NB4 (cell line): ENCODE data around the gene TGDS.

Source experiments
- DNase-seq: peaks from one replicate; pipeline ENCODE4 v3.0.0; 2010; ENCODE audit warnings: low read depth
- H3K4me3 ChIP-seq: one replicate; pipeline ENCODE4 v1.5.1; 2011; ENCODE audit warnings: mild to moderate bottlenecking, low read depth, low read length, moderate library complexity
- CTCF ChIP-seq: IDR thresholded peaks from one replicate; pipeline ENCODE4 v1.5.1; 2012; ENCODE audit warnings: low read depth, low read length
- MYC ChIP-seq: IDR thresholded peaks from 2 replicates; pipeline ENCODE4 v1.6.1; 2011; ENCODE audit warnings: low read depth, low read length
- POLR2A ChIP-seq: IDR thresholded peaks from 2 replicates; pipeline ENCODE4 v1.6.1; 2011; ENCODE audit warnings: mild to moderate bottlenecking; ENCODE audit not compliant: insufficient read length; ENCODE audit errors: extremely low read depth
- TF ChIP-seq, protein P1 (sequence below): IDR thresholded peaks from 2 replicates; pipeline ENCODE4 v1.6.1; 2011; ENCODE audit warnings: low read depth, low read length

The TGDS gene

DNA sequence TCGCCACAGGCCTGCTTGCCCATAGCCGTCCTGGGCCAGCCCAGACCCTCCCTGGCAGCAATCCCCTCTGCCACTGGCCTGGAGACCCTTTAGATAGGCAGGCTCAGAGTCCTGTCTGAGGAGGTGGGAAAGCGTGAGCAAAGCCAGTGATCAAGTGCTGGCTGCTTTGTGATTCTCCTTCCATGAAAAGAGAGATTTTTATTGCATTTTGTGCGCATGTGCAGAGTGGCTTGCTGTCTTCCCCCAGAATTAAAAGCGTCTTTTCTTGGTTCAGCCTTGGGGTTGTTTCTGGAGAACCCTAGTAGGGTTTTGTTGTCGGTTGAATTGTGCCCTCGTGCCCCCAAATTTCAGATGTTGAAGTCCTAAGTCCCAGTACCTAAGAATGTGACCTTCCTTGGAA lies 71.5 kb downstream of the TGDS start:
- H3K4me3 ChIP-seq, result no peak overlapping the region
- TF ChIP-seq CTCF (no peak), POLR2A (no peak), MYC (no peak)
- TF ChIP-seq, protein P1, sequence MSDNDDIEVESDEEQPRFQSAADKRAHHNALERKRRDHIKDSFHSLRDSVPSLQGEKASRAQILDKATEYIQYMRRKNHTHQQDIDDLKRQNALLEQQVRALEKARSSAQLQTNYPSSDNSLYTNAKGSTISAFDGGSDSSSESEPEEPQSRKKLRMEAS, result no peak
- DNase-seq, result no peak
